H9 (cell line): Measurements from ENCODE around the gene EDIL3. TPM values are rescaled to one million over a fixed set of nuclear protein-coding genes. Genes with fewer than 3 reads are reported as not detected.
"Not testable (repeated sequence)": the region's sequence is repeated elsewhere in the genome, so short reads cannot be mapped to it uniquely, and the experiment has no call there.

Source experiments
- DNase-seq: peaks from one replicate; pipeline ENCODE4 v3.0.0-alpha.2; 2017
- H2AFZ ChIP-seq: one replicate; pipeline ENCODE4 v1.6.1; 2013; ENCODE audit warnings: mild to moderate bottlenecking, low read length, control low read depth, moderate library complexity
- H2AK5ac ChIP-seq: 2 replicates; pipeline ENCODE4 v1.6.1; 2013; ENCODE audit warnings: low read length, control low read depth, mixed read lengths; ENCODE audit not compliant: insufficient read length
- H2BK120ac ChIP-seq: one replicate; pipeline ENCODE4 v1.6.1; 2013; ENCODE audit warnings: low read depth, mild to moderate bottlenecking, low read length, control low read depth, inconsistent platforms; ENCODE audit not compliant: poor library complexity, severe bottlenecking
- H2BK12ac ChIP-seq: 2 replicates; pipeline ENCODE4 v1.6.1; 2013; ENCODE audit warnings: low read length, control low read depth, mixed read lengths, low read depth; ENCODE audit not compliant: insufficient read length
- H2BK15ac ChIP-seq: 2 replicates; pipeline ENCODE4 v1.6.1; 2013; ENCODE audit warnings: low read depth, low read length, control low read depth
- H2BK20ac ChIP-seq: one replicate; pipeline ENCODE4 v1.6.1; 2013; ENCODE audit warnings: low read depth, mild to moderate bottlenecking, low read length, control low read depth, inconsistent platforms; ENCODE audit not compliant: poor library complexity, severe bottlenecking
- H2BK5ac ChIP-seq: 2 replicates; pipeline ENCODE4 v1.6.1; 2013; ENCODE audit warnings: low read length, control low read depth, mixed read lengths; ENCODE audit not compliant: insufficient read length
- H3K14ac ChIP-seq: 2 replicates; pipeline ENCODE4 v1.6.1; 2013; ENCODE audit warnings: low read length, control low read depth; ENCODE audit not compliant: insufficient read depth
- H3K18ac ChIP-seq: 2 replicates; pipeline ENCODE4 v1.6.1; 2013; ENCODE audit warnings: low read depth, mild to moderate bottlenecking, mixed read lengths, low read length, control low read depth; ENCODE audit not compliant: insufficient read length
- H3K23ac ChIP-seq: 2 replicates; pipeline ENCODE4 v1.6.1; 2013; ENCODE audit warnings: low read length, control low read depth, mixed read lengths, low read depth; ENCODE audit not compliant: insufficient read length
- H3K23me2 ChIP-seq: 2 replicates; pipeline ENCODE4 v1.6.1; 2013; ENCODE audit warnings: low read depth, mild to moderate bottlenecking, mixed read lengths, low read length, control low read depth; ENCODE audit not compliant: insufficient read length, poor library complexity, severe bottlenecking
- H3K27ac ChIP-seq: 2 replicates; pipeline ENCODE4 v1.5.1; 2013; ENCODE audit warnings: low read length, control low read depth, mixed read lengths, low read depth; ENCODE audit not compliant: insufficient read length
- H3K27me3 ChIP-seq: 2 replicates; pipeline ENCODE4 v1.6.1; 2013; ENCODE audit warnings: low read length, control low read depth, inconsistent platforms; ENCODE audit not compliant: insufficient read depth
- H3K4ac ChIP-seq: 2 replicates; pipeline ENCODE4 v1.6.1; 2013; ENCODE audit warnings: low read depth, mild to moderate bottlenecking, control low read depth, inconsistent platforms, low read length, moderate library complexity
- H3K4me1 ChIP-seq: 2 replicates; pipeline ENCODE4 v1.6.1; 2013; ENCODE audit warnings: low read length, control low read depth, inconsistent platforms; ENCODE audit not compliant: insufficient read depth
- H3K4me2 ChIP-seq: 2 replicates; pipeline ENCODE4 v1.6.1; 2013; ENCODE audit warnings: low read length, control low read depth, mixed read lengths; ENCODE audit not compliant: insufficient read length, insufficient read depth
- H3K56ac ChIP-seq: 2 replicates; pipeline ENCODE4 v1.6.1; 2013; ENCODE audit warnings: low read depth, mild to moderate bottlenecking, mixed read lengths, low read length, control low read depth; ENCODE audit not compliant: insufficient read length
- H3K79me1 ChIP-seq: 2 replicates; pipeline ENCODE4 v1.6.1; 2013; ENCODE audit warnings: low read depth, mild to moderate bottlenecking, moderate library complexity, low read length, control low read depth, inconsistent platforms; ENCODE audit not compliant: insufficient read depth, poor library complexity, severe bottlenecking
- H3K79me2 ChIP-seq: 2 replicates; pipeline ENCODE4 v1.6.1; 2013; ENCODE audit warnings: low read length, control low read depth, inconsistent platforms; ENCODE audit not compliant: insufficient read depth
- H3K9ac ChIP-seq: 2 replicates; pipeline ENCODE4 v1.6.1; 2013; ENCODE audit warnings: low read length, control low read depth, mixed read lengths; ENCODE audit not compliant: insufficient read length; ENCODE audit errors: extremely low read depth
- H3K9me3 ChIP-seq: one replicate; pipeline ENCODE4 v1.6.1; 2013; ENCODE audit warnings: low read depth, low read length, inconsistent platforms; ENCODE audit not compliant: control insufficient read depth
- H3T11ph ChIP-seq: one replicate; pipeline ENCODE4 v1.6.1; 2013; ENCODE audit warnings: mild to moderate bottlenecking, low read length, control low read depth, inconsistent platforms
- H4K20me1 ChIP-seq: one replicate; pipeline ENCODE4 v1.6.1; 2013; ENCODE audit not compliant: control insufficient read depth, insufficient read length, insufficient read depth
- H4K5ac ChIP-seq: 2 replicates; pipeline ENCODE4 v1.6.1; 2013; ENCODE audit warnings: low read depth, mild to moderate bottlenecking, mixed read lengths, low read length, control low read depth; ENCODE audit not compliant: insufficient read length
- H4K8ac ChIP-seq: replicated peaks from 2 replicates; pipeline ENCODE4 v1.6.1; 2013; ENCODE audit warnings: low read length, control low read depth, mixed read lengths, low read depth; ENCODE audit not compliant: insufficient read length
- H4K91ac ChIP-seq: 2 replicates; pipeline ENCODE4 v1.6.1; 2013; ENCODE audit warnings: low read depth, mild to moderate bottlenecking, moderate library complexity, mixed read lengths, low read length, control low read depth; ENCODE audit not compliant: insufficient read length
- H3K27ac Mint-ChIP-seq, 3 experiments: 2 replicates in 2 of 3; 3 replicates in 1 of 3; pipeline ENCODE4 v1.8.0; 2020 to 2021; ENCODE audit warnings: mixed read lengths in 3 of 3, mild to moderate bottlenecking in 1 of 3, moderate library complexity in 1 of 3
- H3K27me3 Mint-ChIP-seq: 2 replicates; pipeline ENCODE4 v1.8.0; 2021; ENCODE audit warnings: low read depth, mild to moderate bottlenecking, moderate library complexity, mixed read lengths
- H3K36me3 Mint-ChIP-seq, 3 experiments: 2 replicates in 2 of 3; 3 replicates in 1 of 3; pipeline ENCODE4 v1.8.0; 2020 to 2021; ENCODE audit warnings: low read depth in 3 of 3, mixed read lengths in 3 of 3; ENCODE audit not compliant: insufficient read depth in 1 of 3
- H3K4me1 Mint-ChIP-seq, 2 experiments: 2 replicates each; pipeline ENCODE4 v1.8.0; 2020; ENCODE audit warnings: mixed read lengths in 2 of 2
- H3K4me3 Mint-ChIP-seq, 2 experiments: 2 replicates in 1 of 2; 3 replicates in 1 of 2; pipeline ENCODE4 v1.8.0; 2020 to 2021; ENCODE audit warnings: mild to moderate bottlenecking in 2 of 2, mixed read lengths in 2 of 2, moderate library complexity in 1 of 2
- H3K9me3 Mint-ChIP-seq, 2 experiments: 2 replicates in 1 of 2; 3 replicates in 1 of 2; pipeline ENCODE4 v1.8.0; 2020; ENCODE audit warnings: mild to moderate bottlenecking in 2 of 2, mixed read lengths in 2 of 2, moderate library complexity in 1 of 2
- WGBS: extraction: QIAGEN DNeasy Blood & Tissue Kit; methylation state at CpG from one replicate; pipeline ENCODE4 v1.1.7; 2013; ENCODE audit warnings: missing lambda C conversion rate, low lambda C conversion rate, mixed read lengths; ENCODE audit not compliant: insufficient read length; ENCODE audit errors: extremely low coverage; 5-methylcytosine and 5-hydroxymethylcytosine counted together
- total RNA-seq: library from RNA; stranded (reverse); gene quantifications from 2 replicates; pipeline ENCODE4 v1.2.1, GENCODE V29; 2021
- TF ChIP-seq, protein P1 (sequence below): fragments of 200-600 bp; sonication (generic); conservative IDR thresholded peaks from 3 replicates; pipeline ENCODE4 v1.8.0; 2021; ENCODE audit warnings: antibody characterized with exemption, mild to moderate bottlenecking

EDIL3 gene
- total RNA-seq, 1 experiment from 2014 or later, result 61.9 TPM

DNA sequence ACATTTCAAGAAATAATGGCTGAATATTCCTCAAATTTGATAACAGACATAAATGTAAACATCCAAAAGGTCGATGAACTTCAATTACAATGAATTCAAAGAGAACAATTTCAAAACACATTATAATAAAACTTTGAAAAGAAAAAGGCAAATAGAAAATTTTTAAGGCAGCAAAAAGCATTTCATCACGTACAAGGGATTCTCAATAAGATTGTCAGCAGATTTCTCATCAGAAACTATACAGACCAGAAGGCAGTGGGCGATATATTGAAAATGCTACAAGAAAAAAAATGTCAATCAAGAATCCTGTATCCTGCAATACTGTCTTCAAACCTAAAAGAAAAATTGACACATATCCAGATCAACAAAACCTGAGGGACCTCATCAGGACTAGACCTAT is 62.0 kb downstream of the EDIL3 start:
- H3K27ac Mint-ChIP-seq, result no peak overlapping the region
- Histone ChIP-seq H3K27ac (no peak overlapping the region), H4K20me1 (no peaks in the 10 kb centered on the region), H2BK15ac (no peak overlapping the region), H3K18ac (no peak overlapping the region), H2AK5ac (no peak overlapping the region), H4K8ac (no peak overlapping the region), H3K4me1 (no peaks in the 10 kb centered on the region), H3K27me3 (no peaks in the 10 kb centered on the region), H3T11ph (no peak overlapping the region), H3K4ac (no peak overlapping the region), H2BK12ac (no peak overlapping the region), H3K9ac (no peak overlapping the region), H2AFZ (no peak overlapping the region), H2BK5ac (no peak overlapping the region), H3K79me1 (no peaks in the 10 kb centered on the region), H4K91ac (no peak overlapping the region), H3K9me3 (no peaks in the 10 kb centered on the region), H4K5ac (no peak overlapping the region), H3K14ac (no peak overlapping the region), H3K23me2 (no peaks in the 10 kb centered on the region), H3K56ac (no peak overlapping the region), H3K4me2 (no peak overlapping the region), H3K79me2 (no peaks in the 10 kb centered on the region), H2BK20ac (no peak overlapping the region), H2BK120ac (no peak overlapping the region), H3K23ac (no peak overlapping the region)
- WGBS, result no CpG with 5 or more reads among the region's 3 CpGs
- no peaks in the 10 kb centered on the region for H3K4me1 Mint-ChIP-seq
- peaks cover 13 to 41% (median 26%) of the 10 kb centered on the region in 3 experiments for H3K36me3 Mint-ChIP-seq
- H3K4me3 Mint-ChIP-seq, result no peak overlapping the region
- no peaks in the 10 kb centered on the region for H3K27me3 Mint-ChIP-seq
- DNase-seq, result no peak
- TF ChIP-seq, protein P1, sequence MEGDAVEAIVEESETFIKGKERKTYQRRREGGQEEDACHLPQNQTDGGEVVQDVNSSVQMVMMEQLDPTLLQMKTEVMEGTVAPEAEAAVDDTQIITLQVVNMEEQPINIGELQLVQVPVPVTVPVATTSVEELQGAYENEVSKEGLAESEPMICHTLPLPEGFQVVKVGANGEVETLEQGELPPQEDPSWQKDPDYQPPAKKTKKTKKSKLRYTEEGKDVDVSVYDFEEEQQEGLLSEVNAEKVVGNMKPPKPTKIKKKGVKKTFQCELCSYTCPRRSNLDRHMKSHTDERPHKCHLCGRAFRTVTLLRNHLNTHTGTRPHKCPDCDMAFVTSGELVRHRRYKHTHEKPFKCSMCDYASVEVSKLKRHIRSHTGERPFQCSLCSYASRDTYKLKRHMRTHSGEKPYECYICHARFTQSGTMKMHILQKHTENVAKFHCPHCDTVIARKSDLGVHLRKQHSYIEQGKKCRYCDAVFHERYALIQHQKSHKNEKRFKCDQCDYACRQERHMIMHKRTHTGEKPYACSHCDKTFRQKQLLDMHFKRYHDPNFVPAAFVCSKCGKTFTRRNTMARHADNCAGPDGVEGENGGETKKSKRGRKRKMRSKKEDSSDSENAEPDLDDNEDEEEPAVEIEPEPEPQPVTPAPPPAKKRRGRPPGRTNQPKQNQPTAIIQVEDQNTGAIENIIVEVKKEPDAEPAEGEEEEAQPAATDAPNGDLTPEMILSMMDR, result no peak
- H3K9me3 Mint-ChIP-seq, result peaks cover 16 to 31% of the 10 kb centered on the region in 2 experiments; a peak in 4 of 5 replicates

- H2BK5ac ChIP-seq, H3K4ac ChIP-seq, H3K23me2 ChIP-seq, H3K27ac Mint-ChIP-seq, H3K56ac ChIP-seq, H3K27me3 ChIP-seq, H3K14ac ChIP-seq, H3K9ac ChIP-seq, H4K8ac ChIP-seq, H3K4me3 Mint-ChIP-seq, H3K79me2 ChIP-seq, H3K18ac ChIP-seq, H3K4me1 ChIP-seq, H3K9me3 ChIP-seq, H3K27ac ChIP-seq, H2AK5ac ChIP-seq, H3K27me3 Mint-ChIP-seq, H2BK20ac ChIP-seq, H2AFZ ChIP-seq, H2BK15ac ChIP-seq, H2BK120ac ChIP-seq, H4K20me1 ChIP-seq, H3K4me2 ChIP-seq, H3K4me1 Mint-ChIP-seq, DNase-seq, H3T11ph ChIP-seq, H4K5ac ChIP-seq, H3K79me1 ChIP-seq, H3K23ac ChIP-seq, H2BK12ac ChIP-seq, H4K91ac ChIP-seq: not testable (repeated sequence)
- no CpG with 5 or more reads among the region's 1 CpG for WGBS
- Mint-ChIP-seq H3K9me3 (peaks cover 19 to 23% of the 10 kb centered on the region in 2 experiments; a peak in 4 of 5 replicates), H3K36me3 (peaks cover 10 to 34% (median 20%) of the 10 kb centered on the region in 3 experiments; a peak in 6 of 7 replicates)
Measured at GRCh38 chr5:84317826-84318225, 66.9 kb downstream of the EDIL3 start.
